KOPT-K1 (cell line): ENCODE data around the gene AIMP2.

Experiments used
- H3K27ac ChIP-seq: fragments of 200-600 bp; sonication (generic); 2 replicates; pipeline ENCODE4 v1.5.1; 2016; ENCODE audit warnings: antibody characterized with exemption, mild to moderate bottlenecking, low read depth, low read length; ENCODE audit not compliant: poor library complexity, severe bottlenecking
- H3K36me3 ChIP-seq: fragments of 200-600 bp; sonication (generic); 2 replicates; pipeline ENCODE4 v1.5.1; 2017; ENCODE audit warnings: antibody characterized with exemption, mild to moderate bottlenecking, low read length, moderate library complexity; ENCODE audit not compliant: insufficient read depth
- H3K9me3 ChIP-seq: fragments of 200-600 bp; sonication (generic); 2 replicates; pipeline ENCODE4 v1.5.1; 2017; ENCODE audit warnings: antibody characterized with exemption, low read length, mild to moderate bottlenecking; ENCODE audit not compliant: insufficient read depth, poor library complexity, severe bottlenecking

AIMP2 gene

DNA sequence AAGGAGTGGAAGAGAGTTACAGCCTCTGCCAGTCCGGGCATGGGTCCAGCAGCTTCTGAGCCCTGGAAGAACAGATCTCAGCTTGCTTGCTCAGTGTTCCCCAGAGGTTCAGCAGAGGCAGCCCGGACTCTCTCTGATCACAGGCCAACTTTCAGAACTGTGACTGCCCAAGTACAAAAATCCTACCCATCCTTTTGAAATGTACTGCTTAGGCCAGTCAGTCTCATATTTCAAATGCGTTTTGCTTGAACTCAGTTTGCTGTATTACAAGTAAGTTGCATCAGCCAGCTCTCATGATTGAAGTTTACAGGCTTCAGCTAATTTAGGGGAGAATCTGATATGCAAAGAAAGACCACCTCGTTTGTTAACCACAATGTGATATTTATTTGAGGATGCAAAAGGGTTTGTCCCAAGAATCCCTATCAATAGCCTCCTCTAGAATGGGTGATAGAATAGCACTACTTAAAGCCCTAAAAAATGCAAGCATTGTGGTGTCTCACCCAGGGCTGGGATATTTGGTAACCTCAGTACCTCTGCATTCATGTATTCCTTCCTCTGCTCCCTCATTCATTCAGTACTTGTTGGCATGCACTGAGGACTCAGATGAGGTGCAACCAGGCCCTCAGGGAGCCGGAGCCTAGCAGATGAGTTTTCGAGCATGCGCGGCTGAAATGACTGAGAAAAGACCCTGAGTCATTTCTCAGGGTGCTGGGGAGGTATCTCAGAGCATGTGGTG, 7.0 kb downstream of the AIMP2 start:
- Histone ChIP-seq H3K9me3 (no peaks in the 10 kb centered on the region), H3K27ac (no peak overlapping the region), H3K36me3 (peaks cover 99% of the 10 kb centered on the region)

GRCh38 chr7:6016653-6016966, 7.5 kb downstream of the AIMP2 start:
- peaks cover 99% of the 10 kb centered on the region for H3K36me3 ChIP-seq
- H3K9me3 ChIP-seq, result no peaks in the 10 kb centered on the region
- no peak overlapping the region for H3K27ac ChIP-seq

DNA sequence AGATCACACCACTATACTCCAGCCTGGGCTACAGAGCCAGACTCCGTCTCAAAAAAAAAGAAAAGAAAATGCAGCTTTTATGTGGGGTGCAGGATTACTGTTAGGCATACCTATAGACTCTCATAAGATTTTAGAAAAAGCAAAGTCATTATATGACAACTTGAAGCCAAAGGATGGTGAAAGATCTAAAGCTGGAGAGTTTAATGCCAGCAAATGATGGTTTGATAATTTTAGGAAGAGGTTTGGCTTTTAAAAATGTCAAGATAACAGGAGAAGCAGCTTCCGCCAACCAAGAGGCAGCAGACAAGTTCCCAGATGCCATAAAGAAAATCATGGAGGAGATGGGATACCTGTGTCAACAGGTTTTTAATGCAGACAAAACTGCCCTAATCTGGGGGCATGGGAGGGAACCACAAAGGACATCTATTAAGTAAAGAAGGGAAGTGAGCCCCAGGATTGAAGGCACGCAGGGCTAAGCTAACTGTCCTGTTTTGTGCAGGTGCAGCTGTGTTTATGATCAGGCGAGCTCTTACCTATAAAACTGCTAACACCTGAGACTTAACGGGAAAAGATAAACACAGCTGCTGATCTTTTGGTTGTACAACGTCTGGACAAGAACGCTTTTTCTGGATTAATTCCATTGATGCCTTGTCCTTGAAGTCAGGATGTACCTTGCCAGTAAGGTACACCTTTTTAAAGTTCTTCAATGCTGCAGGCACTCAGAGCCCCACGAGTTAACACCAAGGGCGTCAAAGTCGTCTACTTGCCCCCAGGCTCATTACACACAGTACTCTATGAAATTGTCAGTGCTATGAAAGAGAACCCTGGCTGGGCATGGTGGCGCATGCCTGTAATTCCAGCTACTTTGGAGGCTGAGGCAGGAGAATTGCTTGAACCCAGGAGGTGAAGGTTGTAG, 11.6 kb downstream of the AIMP2 start:
- H3K36me3 ChIP-seq, result peaks cover 100% of the 10 kb centered on the region
- no peak overlapping the region for H3K27ac ChIP-seq

GRCh38 chr7:6022707-6023106, 13.6 kb downstream of the AIMP2 start:
- Histone ChIP-seq H3K36me3 (peaks cover 100% of the 10 kb centered on the region), H3K9me3 (no peaks in the 10 kb centered on the region), H3K27ac (no peak overlapping the region)

More for the DNA sequence above, 11.6 kb downstream of the AIMP2 start:
- H3K9me3 ChIP-seq, result no peaks in the 10 kb centered on the region

DNA sequence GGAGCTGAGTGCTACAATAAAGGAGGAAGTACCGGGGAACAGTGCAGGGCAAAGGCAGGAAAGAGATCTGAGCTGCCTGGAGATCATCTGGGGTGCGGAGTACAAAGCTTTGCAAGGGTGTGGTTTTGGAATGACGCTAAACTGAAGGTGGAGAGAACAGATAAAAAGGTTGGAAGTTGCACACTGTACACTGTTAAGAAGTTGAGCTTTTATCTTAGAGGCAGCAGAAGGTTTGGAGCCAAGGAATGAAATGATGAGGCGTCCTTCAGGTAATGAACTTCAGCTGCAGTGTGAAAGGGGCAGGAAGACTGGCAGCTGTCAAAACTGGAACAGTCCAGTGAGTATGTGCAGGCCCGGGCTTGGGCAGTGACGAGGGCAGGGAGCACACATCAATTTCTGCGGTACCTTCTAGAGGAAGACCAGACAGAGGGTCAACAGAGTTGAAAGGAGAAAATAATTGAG, 14.9 kb downstream of the AIMP2 start:
- H3K27ac ChIP-seq, result no peak overlapping the region
- H3K9me3 ChIP-seq, result no peaks in the 10 kb centered on the region
- H3K36me3 ChIP-seq, result peaks cover 100% of the 10 kb centered on the region

- peaks cover 100% of the 10 kb centered on the region for H3K36me3 ChIP-seq
- H3K9me3 ChIP-seq, result no peaks in the 10 kb centered on the region
- H3K27ac ChIP-seq, result no peak overlapping the region
Observed at GRCh38 chr7:6026011-6026819, 17.1 kb downstream of the AIMP2 start.

DNA sequence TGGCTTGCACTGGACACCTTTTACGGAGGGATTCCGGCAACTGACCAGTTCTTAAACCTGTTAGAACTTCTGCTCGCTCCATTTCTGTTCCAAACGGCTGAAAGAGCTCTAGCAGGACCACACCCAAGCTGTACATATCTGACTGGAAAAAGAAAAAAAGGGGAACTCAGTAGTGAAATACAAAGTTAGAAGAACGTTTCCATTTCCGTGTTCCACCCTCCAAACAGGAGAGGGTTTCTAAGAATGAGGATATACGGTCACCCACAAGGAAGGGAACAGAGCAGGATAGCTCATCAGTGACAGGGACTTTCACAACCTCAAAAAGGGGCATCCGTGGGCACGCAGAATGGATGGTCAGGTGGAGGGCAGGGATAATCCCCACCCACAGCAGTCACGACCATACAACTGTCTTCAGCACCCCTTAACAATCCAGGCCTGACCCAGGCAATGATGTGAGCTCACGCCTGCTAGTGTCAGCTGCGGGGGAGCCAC, 17.8 kb downstream of the AIMP2 start:
- H3K9me3 ChIP-seq, result no peaks in the 10 kb centered on the region
- H3K27ac ChIP-seq, result no peak overlapping the region
- peaks cover 100% of the 10 kb centered on the region for H3K36me3 ChIP-seq

GRCh38 chr7:6027806-6028365, 18.8 kb downstream of the AIMP2 start:
- Histone ChIP-seq H3K27ac (no peak overlapping the region), H3K36me3 (peaks cover 98% of the 10 kb centered on the region), H3K9me3 (no peaks in the 10 kb centered on the region)

DNA sequence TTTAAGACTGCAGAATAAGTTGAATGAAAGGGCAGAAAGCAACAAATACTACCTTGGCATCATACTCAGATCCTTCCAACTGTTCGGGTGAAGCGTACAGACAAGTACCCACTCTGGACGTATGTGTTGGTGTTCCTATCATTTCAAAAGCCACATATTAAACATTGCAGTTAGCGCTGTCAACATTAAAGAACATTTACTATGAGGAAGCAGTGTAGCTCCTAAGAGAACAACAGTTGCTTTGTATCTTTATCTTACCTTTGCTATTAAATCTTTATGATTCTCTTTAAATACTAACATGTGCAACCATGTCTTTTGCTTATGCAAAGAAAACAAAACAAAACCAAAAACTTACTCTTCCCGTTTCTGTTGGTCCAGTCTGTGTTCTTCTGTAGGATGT, 19.5 kb downstream of the AIMP2 start:
- peaks cover 98% of the 10 kb centered on the region for H3K36me3 ChIP-seq

GRCh38 chr7:6030988-6031387, 21.9 kb downstream of the AIMP2 start, which contains the start of gene ANKRD61:
Gene ANKRD61, plus strand, starts transcription at chr7:6031376. Its CDS starts 0 bp downstream, at chr7:6031376.
- no peaks in the 10 kb centered on the region for H3K9me3 ChIP-seq
- peaks cover 98% of the 10 kb centered on the region for H3K36me3 ChIP-seq
- no peak within 1 kb of the TSS for H3K27ac ChIP-seq

More for the DNA sequence above, 19.5 kb downstream of the AIMP2 start:
- H3K27ac ChIP-seq, result no peak overlapping the region
- H3K9me3 ChIP-seq, result no peaks in the 10 kb centered on the region

DNA sequence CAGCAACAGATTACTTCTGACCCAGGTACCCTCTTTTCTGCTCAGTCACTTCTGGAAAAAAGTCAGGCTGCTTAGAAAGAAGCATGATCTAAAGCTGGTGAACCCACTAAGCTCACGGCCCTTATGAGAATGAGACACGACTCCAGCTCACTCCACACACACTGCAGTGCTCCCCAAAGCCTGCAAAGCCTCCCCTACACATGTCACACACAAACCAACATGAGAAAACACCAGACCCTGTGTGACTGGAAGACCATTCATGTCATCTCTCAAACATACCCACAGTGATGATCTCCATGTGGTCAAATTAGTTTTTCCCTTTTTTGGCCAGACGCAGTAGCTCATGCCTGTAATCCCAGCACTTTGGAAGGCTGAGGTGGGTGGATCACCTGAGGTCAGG, 22.5 kb downstream of the AIMP2 start:
- Histone ChIP-seq H3K9me3 (no peaks in the 10 kb centered on the region), H3K27ac (no peak overlapping the region), H3K36me3 (peaks cover 98% of the 10 kb centered on the region)

GRCh38 chr7:6032167-6032566, 23.1 kb downstream of the AIMP2 start:
- no peaks in the 10 kb centered on the region for H3K9me3 ChIP-seq
- H3K27ac ChIP-seq, result no peak overlapping the region
- peaks cover 98% of the 10 kb centered on the region for H3K36me3 ChIP-seq

GRCh38 chr7:6032641-6033040, 23.6 kb downstream of the AIMP2 start:
- H3K9me3 ChIP-seq, result no peaks in the 10 kb centered on the region
- H3K27ac ChIP-seq, result no peak overlapping the region
- H3K36me3 ChIP-seq, result peaks cover 98% of the 10 kb centered on the region

DNA sequence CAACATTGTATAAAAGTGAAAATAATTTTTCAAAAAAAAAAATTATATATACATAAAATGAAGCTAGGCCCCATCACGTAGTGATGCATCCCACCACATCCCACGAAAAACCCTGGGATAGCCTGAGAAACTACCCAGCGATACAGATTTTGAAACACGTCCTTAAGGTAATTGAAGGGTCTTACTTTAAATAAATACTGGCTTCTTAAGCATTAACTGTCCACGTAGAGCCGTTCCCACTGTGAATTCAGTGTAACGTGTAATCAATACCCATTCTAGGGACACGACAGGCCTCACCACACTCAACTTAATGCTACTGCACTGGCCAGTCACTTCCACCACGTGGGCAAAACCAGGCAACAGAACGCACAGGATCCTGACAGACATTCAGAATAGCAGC, 26.1 kb downstream of the AIMP2 start:
- H3K9me3 ChIP-seq, result no peaks in the 10 kb centered on the region
- H3K36me3 ChIP-seq, result peaks cover 98% of the 10 kb centered on the region
- H3K27ac ChIP-seq, result no peak overlapping the region
